Retina (tissue), 1 donor: ENCODE measurements around the gene CSAD.

Experiments used
- DNase-seq: peaks from one replicate; pipeline ENCODE4 v3.0.0-alpha.2; 2016

CSAD gene

GRCh38 chr12:53198486-53199110 is 17.9 kb upstream of the CSAD start:
- no peak for DNase-seq

GRCh38 chr12:53197011-53197640 is 16.4 kb upstream of the CSAD start:
- no peak for DNase-seq

GRCh38 chr12:53196486-53196885 is 15.8 kb upstream of the CSAD start:
- no peak for DNase-seq

GRCh38 chr12:53195516-53196420 is 15.0 kb upstream of the CSAD start:
- DNase-seq: no peak

GRCh38 chr12:53194973-53195372 is 14.2 kb upstream of the CSAD start:
- no peak for DNase-seq

- no peak for DNase-seq
Observed at GRCh38 chr12:53193985-53194716, 13.4 kb upstream of the CSAD start.

GRCh38 chr12:53193040-53193439 is 12.3 kb upstream of the CSAD start:
- DNase-seq: no peak

- no peak for DNase-seq
Observed at GRCh38 chr12:53192531-53193021, 11.9 kb upstream of the CSAD start.

- DNase-seq: no peak
Observed at GRCh38 chr12:53191885-53192530, 11.3 kb upstream of the CSAD start.

- no peak for DNase-seq
Observed at GRCh38 chr12:53191096-53191884, 10.6 kb upstream of the CSAD start.

- DNase-seq: peak; percentile 49
Observed at GRCh38 chr12:53190108-53190729, 9.5 kb upstream of the CSAD start.

- DNase-seq: no peak
Observed at GRCh38 chr12:53187145-53187899, 6.6 kb upstream of the CSAD start.

- no peak for DNase-seq
Observed at GRCh38 chr12:53186745-53187144, 6.0 kb upstream of the CSAD start.

GRCh38 chr12:53185582-53186153 is 4.9 kb upstream of the CSAD start:
- DNase-seq: no peak

GRCh38 chr12:53184828-53185227 is 4.1 kb upstream of the CSAD start:
- DNase-seq: no peak

GRCh38 chr12:53182903-53183302 is 2.2 kb upstream of the CSAD start:
- DNase-seq: no peak

- DNase-seq: no peak
Observed at GRCh38 chr12:53181935-53182334, 1.2 kb upstream of the CSAD start.

- no peak for DNase-seq
Observed at GRCh38 chr12:53180931-53181645, 363 bp upstream of the CSAD start.

GRCh38 chr12:53179687-53180219 is 972 bp downstream of the CSAD start:
- no peak for DNase-seq
